Measurements from ENCODE around the gene SPNS2.
A peak's percentile ranks its signal among the peaks of the same experiment; 100 is the strongest.

Gene SPNS2

GRCh38 chr17:4503283-4504025 lies 4.8 kb downstream of the SPNS2 start:
- DNase-seq (ENCODE audit: extremely low read depth in 1 of 2, low read depth in 1 of 2) = no peak

DNA sequence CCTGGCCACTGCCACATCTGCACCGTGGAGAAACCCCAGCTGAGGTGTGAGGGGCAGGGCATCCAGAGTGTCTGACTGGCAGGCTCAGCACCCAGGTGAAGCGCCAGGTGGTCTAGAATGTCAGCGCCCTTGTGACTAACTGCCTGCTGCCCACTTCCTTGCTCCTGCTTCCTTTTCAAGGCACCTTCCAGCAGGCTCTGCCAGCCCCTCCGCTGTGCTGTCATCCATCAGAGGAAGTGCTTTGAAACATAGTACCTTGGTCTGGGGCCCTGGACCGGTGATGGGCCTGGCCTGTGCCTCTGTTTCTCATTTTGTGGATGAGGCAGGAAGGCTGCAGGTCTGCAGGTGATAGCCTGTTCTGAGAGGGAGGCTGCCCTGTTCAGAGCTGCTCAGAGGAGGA lies 5.5 kb downstream of the SPNS2 start:
- DNase-seq (ENCODE audit: extremely low read depth in 1 of 2, low read depth in 1 of 2) = no peak

DNA sequence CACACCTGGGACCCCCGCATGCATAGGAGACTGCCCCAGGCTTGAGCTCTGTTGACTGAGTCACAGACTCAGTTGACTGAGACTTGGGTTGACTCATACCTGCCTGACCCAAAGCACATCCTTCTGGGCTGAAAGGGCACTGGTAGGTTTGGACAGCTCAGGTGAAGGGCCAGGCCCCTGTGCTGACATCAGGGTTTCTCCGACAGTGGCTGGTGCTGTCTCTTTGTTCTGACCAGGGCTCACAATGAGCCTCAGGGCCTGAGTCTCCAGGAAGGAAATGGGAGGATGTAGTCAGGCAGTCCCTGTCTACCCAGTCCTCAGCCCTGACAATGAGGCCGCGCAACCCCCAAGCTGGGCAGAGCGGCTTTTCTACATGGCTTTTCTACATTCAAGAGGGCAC lies 6.5 kb downstream of the SPNS2 start:
- no peak for DNase-seq (ENCODE audit: extremely low read depth in 1 of 2, low read depth in 1 of 2)

DNA sequence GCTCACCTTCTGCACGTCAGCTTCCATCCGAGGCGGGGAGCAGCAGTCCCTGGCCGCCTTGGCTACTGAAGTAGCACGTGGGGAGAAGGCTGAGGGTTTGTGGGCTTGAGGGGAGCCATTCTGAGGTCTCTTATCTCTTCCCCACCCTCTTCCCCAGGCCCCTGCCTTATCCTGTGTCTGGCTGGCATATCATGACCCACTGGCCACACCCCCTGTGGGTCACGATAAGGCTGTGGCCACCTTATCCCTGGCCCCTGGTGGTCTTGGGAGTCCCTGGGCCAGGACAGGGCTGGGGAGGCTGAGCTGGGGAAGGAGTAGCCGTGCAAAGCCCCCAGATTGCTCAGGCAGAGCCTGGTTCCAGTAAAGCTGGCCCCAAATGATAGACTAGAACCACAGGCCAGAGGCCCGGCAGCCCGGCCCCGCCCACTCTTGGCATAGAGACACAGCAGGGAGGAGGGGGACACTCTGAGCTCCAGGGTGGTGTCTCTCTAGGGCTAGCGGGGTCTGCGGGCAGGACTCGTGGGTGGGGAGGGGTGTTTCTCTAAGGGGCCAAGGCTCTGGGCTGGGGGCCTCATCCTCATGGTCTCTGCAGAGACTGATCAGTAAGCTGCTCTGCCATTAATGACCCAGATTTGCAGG lies 7.6 kb downstream of the SPNS2 start:
- DNase-seq (ENCODE audit: extremely low read depth in 1 of 2, low read depth in 1 of 2) = no peak

DNA sequence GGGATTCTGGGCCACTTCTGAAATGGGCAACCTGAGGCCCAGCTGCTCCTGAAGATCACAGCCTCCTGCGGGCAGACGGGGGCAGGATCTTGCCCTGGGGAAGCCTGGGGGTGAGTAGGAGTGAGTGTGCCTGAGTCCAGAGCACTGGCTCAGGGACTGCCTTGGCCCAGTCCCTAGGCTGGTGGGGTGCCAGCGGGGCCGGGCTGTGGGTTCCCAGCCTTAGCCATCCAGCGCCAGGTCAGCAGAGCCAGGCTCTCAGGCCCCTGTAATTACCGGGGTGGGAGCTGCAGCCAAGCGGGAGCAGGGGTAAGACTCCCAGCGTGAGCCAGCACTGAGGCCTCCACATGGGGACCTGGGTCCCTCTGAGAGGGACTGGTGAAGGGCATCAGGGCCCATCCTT lies 8.2 kb downstream of the SPNS2 start:
- DNase-seq (ENCODE audit: extremely low read depth in 1 of 2, low read depth in 1 of 2) = no peak

DNA sequence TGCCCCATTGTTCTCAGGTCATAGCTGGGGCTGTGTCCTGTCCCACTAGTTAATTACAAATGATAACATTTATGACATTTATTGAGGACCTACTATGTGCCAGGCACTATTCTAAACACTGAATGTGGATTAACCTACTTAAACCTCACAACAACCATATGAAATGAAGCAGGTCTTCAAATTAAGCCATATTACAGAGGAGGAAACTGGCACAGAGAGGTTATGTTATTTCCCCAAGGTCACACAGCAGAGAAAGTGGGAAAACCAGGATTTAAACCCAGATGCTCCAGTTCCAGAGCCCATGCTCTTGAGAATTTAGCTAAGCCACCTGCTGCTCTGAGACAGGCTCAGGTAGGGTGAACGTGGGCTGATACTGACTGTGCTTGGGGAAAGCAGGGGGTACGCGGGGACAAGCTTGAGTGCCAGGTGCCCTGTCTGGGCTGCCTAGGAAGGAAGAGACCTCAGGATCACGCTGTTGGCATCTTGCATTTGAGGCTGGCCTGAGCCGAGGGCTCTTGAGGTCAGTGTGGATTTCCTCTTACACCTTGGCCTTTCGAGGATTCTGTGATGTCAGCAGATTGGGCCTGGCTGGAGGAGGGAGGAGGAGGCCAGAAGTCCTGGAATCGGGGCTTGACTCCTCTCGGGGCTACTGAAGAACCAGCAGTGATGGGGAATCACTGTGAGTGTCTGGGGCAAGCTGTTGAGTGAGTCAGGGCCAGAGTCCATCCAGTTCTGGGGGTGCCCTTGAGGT lies 8.9 kb downstream of the SPNS2 start:
- DNase-seq (ENCODE audit: extremely low read depth in 1 of 2, low read depth in 1 of 2) = no peak

DNA sequence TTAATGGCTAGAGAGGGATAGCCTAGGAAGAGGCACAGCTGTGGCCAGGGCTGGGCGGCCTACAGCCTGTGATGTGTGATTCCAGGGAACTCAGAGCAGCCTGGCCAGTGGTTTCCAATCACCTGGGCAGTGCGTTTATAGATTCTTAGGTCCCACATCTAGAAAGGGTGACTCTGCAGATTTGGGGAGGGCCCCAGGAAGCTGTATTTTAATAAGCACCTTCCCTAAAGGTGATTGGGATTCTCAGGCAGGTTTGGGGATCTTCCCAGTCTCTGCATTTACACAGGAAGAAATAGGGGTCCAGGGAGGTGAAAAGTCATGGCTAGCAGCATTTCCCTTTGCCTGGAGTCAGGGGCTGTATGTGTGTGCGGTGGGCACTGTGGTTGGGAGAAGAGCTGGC lies 9.5 kb downstream of the SPNS2 start:
- no peak for DNase-seq (ENCODE audit: extremely low read depth in 1 of 2, low read depth in 1 of 2)

DNA sequence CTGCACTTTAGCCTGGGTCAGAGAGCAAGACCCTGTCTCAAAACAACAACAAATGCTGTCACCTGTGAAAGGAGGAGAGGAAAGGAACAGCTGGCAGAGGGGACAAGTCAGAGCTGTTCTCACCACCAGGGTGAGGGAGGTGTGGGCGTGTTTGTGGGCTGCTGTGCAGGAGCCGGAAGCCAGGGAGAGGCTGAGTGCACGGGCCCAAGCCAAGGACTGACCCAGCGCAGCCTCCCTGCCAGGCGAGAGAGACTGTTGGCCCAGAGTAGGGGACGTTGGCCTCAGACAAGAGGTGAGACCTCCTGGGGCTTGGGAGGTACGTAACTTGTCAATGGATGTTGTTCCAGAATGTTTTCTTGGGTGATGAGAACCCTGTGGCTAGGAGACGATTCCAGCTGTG lies 10.7 kb downstream of the SPNS2 start:
- peak in 1 of 2 donors; percentile 40 for DNase-seq (ENCODE audit: extremely low read depth in 1 of 2, low read depth in 1 of 2)

GRCh38 chr17:4509923-4510617 lies 11.4 kb downstream of the SPNS2 start:
- no peak for DNase-seq (ENCODE audit: extremely low read depth in 1 of 2, low read depth in 1 of 2)

DNA sequence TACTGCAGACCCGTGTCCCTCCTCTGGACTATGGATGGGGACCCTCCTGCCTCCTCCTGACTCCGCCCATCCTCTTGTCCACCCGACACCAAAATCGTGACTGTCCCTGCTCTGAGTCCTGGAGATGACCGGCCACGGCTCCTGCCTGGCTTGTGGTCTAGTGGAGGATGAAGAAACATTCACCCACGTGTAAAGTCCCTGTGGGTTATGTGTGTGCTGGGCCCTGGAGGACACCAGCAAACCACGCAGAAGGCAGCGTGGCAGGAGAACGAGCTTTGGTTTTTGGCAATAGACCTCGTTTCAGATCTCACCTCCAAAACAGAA lies 11.9 kb downstream of the SPNS2 start:
- no peak for DNase-seq (ENCODE audit: extremely low read depth in 1 of 2, low read depth in 1 of 2)

- no peak for DNase-seq (ENCODE audit: extremely low read depth in 1 of 2, low read depth in 1 of 2)
Measured at GRCh38 chr17:4511199-4511932, 12.7 kb downstream of the SPNS2 start.

DNA sequence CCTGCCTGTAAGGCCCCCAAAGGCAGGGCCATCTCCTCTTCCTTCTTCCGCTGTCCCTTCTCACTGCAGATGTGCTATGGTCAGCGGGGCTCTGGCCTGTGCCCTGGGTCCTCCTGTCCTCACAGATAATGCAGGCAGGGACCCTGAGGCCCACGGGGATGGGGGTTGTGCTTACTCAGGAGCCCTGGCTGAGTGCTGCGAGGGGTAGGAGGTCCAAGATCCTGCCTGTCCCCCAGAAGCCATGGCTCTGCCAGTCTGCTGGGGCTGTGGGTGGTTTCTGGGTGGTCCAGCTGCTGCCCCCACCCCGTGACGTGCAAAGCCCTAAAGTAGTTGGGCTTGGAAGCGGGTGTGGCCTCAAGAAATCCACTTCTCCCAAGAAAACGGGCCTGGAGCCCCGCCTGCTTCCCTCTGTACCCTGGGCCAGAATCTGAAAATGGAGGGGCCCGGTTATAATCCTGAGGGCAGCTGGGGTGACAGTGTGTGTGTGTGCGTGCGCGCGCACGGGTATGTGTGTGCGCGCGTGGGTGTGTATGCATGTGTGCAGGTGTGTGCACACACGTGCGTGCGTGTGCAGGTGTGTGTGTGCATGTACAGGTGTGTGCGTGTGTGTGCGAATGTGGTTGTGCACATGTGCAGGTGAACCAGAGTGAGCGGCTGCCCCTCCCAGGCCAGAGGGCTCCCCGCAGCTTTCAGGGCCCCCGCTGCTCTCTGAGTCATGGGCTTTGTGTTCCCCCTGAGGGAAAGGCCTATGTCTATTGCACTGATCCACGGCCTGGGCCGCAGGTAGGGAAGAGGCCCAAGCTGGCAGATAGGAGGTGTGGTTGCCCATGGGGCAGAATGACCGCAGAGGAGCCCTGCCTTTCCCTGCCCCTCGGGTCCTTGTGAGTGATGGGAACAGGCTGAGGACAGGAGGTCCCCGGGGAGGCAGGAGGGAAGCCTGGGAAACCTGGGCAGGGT lies 13.8 kb downstream of the SPNS2 start:
- DNase-seq (ENCODE audit: extremely low read depth in 1 of 2, low read depth in 1 of 2) = no peak

DNA sequence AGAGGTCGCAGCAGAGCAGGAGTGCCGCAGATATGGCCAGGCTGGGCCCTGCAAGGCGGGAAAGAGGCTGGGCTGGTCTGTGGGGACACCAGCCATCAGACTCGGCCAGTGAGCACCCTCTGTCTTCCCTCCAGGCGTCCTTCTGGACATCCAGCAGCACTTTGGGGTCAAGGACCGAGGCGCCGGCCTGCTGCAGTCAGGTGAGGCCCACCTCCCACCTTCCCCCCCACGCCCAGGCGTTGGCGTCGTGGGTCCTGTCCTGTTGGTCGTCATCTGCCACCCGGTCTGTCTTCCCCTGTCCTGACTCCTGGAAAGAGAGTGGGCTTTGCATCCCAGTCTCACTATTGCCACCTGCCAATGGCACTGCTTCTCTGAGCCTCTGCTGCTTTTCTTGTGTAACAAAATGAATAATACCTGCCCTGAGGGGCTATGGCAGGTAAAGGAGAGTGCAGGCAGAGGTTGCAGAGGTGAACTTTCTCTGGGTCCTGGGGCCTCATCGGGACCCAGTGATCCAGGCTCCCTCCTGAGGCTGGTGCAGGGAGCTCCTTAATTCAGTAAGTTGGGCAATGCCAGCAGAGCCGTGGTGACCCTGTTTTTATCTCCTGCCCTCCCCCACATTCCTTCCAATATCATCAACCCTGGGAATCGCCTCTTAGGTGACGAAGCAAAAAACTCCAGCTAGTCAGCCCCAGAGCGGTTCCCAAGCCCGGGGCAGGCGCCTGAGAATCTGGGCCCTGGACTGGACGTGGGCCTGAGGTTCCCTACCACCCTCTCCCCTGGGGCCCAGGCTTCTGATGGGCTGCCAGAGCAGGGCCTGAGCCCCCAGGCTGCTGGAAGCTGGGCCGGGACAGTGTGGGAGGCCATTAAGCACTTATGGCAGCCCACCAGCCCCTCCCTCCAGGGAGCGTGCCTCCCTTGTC lies 14.7 kb downstream of the SPNS2 start:
- DNase-seq (ENCODE audit: extremely low read depth in 1 of 2, low read depth in 1 of 2) = no peak

GRCh38 chr17:4514206-4514605 lies 15.5 kb downstream of the SPNS2 start:
- DNase-seq (ENCODE audit: extremely low read depth in 1 of 2, low read depth in 1 of 2) = no peak

DNA sequence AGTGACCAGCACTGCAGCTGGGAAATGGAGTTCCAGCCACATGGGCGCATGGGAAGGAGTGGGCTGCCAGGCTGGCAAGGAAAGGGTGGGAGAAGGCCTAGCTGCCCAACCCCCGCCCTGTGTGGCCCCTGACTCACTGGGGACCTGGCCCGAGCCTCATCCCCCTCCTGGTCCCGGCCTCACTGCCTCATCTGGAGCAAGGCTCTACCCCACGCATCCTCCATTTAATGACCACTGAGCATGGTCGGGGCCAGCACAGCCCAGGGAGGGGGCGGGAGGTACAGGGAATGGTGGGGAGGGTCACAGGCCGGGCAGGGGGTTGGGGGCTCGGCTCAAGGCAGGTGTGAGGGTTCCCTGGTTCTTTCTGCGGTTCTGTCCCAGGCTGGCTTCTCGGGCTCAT lies 16.1 kb downstream of the SPNS2 start:
- no peak for DNase-seq (ENCODE audit: extremely low read depth in 1 of 2, low read depth in 1 of 2)

GRCh38 chr17:4515501-4515900 lies 16.8 kb downstream of the SPNS2 start:
- no peak for DNase-seq (ENCODE audit: extremely low read depth in 1 of 2, low read depth in 1 of 2)

DNA sequence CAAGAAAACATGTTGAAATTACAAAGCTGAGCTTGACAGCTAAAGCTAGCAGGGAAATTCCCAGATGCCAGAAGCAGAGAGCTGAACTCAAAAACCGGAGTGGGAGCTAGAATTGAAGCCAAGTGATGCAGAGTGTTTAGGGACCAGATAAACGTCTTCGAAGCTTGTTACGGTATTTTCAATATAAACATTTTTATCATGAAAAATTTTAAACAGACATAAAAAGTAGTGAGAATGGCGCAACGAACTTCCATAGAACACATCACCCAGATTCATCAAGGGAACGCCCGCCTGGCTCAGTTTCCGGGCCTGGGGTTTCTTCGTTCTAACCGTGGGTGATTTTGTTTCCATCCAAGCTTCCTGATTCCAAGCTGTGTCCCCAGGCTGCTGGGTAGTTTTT lies 18.1 kb downstream of the SPNS2 start:
- no peak for DNase-seq (ENCODE audit: extremely low read depth in 1 of 2, low read depth in 1 of 2)

- no peak for DNase-seq (ENCODE audit: extremely low read depth in 1 of 2, low read depth in 1 of 2)
Measured at GRCh38 chr17:4518901-4519300, 20.2 kb downstream of the SPNS2 start.

DNA sequence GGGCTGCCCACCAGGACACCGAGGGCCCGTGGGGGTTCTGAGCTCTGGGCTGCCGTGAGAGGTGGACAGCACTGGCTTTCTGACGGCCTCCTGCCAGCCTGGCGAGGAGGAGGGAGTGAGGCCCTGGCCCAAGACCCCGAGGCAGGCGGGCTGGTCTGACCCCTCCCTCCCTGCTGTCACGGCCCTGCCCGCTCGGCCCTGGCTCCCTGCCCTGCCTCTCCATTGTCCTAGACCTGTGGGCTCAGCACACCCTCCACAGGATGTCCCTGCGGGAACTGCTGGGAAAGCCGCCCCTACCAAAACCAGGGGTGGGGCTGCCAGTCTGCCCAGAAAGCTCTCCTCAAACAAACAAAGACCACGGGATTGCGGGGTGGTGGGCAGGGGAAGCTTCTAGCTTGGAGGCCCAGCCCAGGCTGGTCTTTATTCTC lies 20.7 kb downstream of the SPNS2 start:
- DNase-seq (ENCODE audit: extremely low read depth in 1 of 2, low read depth in 1 of 2) = no peak

Data from stimulated activated CD8-positive, alpha-beta memory T cell treated with anti-CD3 and anti-CD28 coated beads, Interleukin-7, amount 100 ng/mL, for 48 hours (primary cell).